ENCODE measurements around the gene EVX2. TPM values are rescaled to one million over a fixed set of nuclear protein-coding genes. Genes with fewer than 3 reads are reported as not detected.

EVX2 gene
- total RNA-seq, 2 experiments from 2014 or later: not detected

Other genes starting within 250 kb of the EVX2 start
- gene LNPK, start 81.7 kb downstream of the EVX2 start, total RNA-seq: 10 to 100 TPM; 22.2 to 23.9 TPM
- not detected for gene HOXD13, start 8.8 kb upstream of the EVX2 start, total RNA-seq
- not detected for gene HOXD12, start 15.8 kb upstream of the EVX2 start, total RNA-seq
- not detected for gene HOXD11, start 23.3 kb upstream of the EVX2 start, total RNA-seq
- not detected for gene HOXD10, start 32.8 kb upstream of the EVX2 start, total RNA-seq
- not detected for gene HOXD9, start 38.8 kb upstream of the EVX2 start, total RNA-seq
- not detected for gene HOXD8, start 45.7 kb upstream of the EVX2 start, total RNA-seq
- not detected for gene HOXD4, start 67.6 kb upstream of the EVX2 start, total RNA-seq
- gene HOXD3, start 73.3 kb upstream of the EVX2 start, total RNA-seq: not detected
- gene HOXD1, start 104.7 kb upstream of the EVX2 start, total RNA-seq: not detected
- 10 to 100 TPM; 24.3 to 28.1 TPM for gene MTX2, start 185.5 kb upstream of the EVX2 start, total RNA-seq

All from activated naive CD4-positive, alpha-beta T cell treated with anti-CD3 and anti-CD28 coated beads for 36 hours (primary cell).